OCI-LY1 (cell line): ENCODE results near the gene C13orf46.

Source experiments
- EZH2 ChIP-seq: fragments of 200-600 bp; sonication (generic), shearing (Covaris generic); IDR thresholded peaks from 2 replicates; pipeline ENCODE4 v1.8.0; 2017; ENCODE audit warnings: borderline replicate concordance, mixed run types, mild to moderate bottlenecking, antibody characterized with exemption, low read length, moderate library complexity, mixed read lengths
- TF ChIP-seq, protein P1 (sequence below): fragments of 200-600 bp; sonication (generic), shearing (Covaris generic); IDR thresholded peaks from 2 replicates; pipeline ENCODE4 v1.5.1; 2017; ENCODE audit warnings: mild to moderate bottlenecking, antibody characterized with exemption, low read length, moderate library complexity, mixed read lengths

DNA sequence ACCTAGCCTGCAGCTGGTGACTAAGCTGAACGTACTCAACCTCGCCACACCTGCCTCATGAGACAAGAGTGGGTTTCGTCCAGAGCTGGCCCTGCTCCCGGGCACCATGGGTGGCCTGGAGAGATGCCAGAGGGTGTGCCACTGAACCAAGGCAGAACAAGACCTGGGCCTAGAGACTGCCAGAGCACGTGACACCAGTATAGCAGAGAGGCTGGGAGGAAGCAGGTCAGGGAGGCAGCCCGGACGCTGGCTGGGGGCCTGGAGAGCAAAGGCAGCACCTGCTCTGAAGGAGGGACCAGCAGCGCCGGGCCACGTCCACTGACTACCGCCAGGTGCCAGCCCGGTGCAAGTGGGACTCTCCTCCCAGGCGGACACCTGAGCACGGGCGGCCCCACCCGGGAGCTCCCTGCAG lies 7.3 kb upstream of the C13orf46 start:
- no peak for TF ChIP-seq EZH2
- TF ChIP-seq, protein P1, sequence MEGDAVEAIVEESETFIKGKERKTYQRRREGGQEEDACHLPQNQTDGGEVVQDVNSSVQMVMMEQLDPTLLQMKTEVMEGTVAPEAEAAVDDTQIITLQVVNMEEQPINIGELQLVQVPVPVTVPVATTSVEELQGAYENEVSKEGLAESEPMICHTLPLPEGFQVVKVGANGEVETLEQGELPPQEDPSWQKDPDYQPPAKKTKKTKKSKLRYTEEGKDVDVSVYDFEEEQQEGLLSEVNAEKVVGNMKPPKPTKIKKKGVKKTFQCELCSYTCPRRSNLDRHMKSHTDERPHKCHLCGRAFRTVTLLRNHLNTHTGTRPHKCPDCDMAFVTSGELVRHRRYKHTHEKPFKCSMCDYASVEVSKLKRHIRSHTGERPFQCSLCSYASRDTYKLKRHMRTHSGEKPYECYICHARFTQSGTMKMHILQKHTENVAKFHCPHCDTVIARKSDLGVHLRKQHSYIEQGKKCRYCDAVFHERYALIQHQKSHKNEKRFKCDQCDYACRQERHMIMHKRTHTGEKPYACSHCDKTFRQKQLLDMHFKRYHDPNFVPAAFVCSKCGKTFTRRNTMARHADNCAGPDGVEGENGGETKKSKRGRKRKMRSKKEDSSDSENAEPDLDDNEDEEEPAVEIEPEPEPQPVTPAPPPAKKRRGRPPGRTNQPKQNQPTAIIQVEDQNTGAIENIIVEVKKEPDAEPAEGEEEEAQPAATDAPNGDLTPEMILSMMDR = no peak
